Tibial artery (tissue), 4 donors: ENCODE data around the gene GPR32.

ENCODE experiments used
- DNase-seq, 2 donors: peaks; one replicate each; pipeline ENCODE4 v3.0.0-alpha.2; 2019
- H3K27ac ChIP-seq, 2 donors: fragments of 200-600 bp; sonication (generic) in 1 of 2; 1 replicate in 1 of 2; 2 replicates in 1 of 2; pipeline ENCODE4 v1.5.1; 2018 to 2019; ENCODE audit warnings: mild to moderate bottlenecking in 1 of 2
- H3K27me3 ChIP-seq, 2 donors: fragments of 200-600 bp; sonication (generic) in 1 of 2; one replicate each; pipeline versions ENCODE4 v1.5.1 to v1.6.0; 2016 to 2019
- H3K36me3 ChIP-seq, 3 donors: fragments of 200-600 bp; sonication (generic) in 2 of 3; one replicate each; pipeline ENCODE4 v1.5.1; 2016 to 2019; ENCODE audit warnings: mild to moderate bottlenecking in 2 of 3
- H3K4me1 ChIP-seq, 4 donors: fragments of 200-600 bp; sonication (generic) in 2 of 4; 1 replicate in 3 of 4; 2 replicates in 1 of 4; pipeline ENCODE4 v1.5.1; 2016 to 2019
- H3K4me3 ChIP-seq, 2 donors: fragments of 200-600 bp; sonication (generic) in 1 of 2; 1 replicate in 1 of 2; 2 replicates in 1 of 2; pipeline ENCODE4 v1.5.1; 2018 to 2019; ENCODE audit warnings: mild to moderate bottlenecking in 2 of 2
- H3K9me3 ChIP-seq, 3 donors: fragments of 200-600 bp; sonication (generic) in 1 of 3; one replicate each; pipeline ENCODE4 v1.5.1; 2016 to 2019
- CTCF ChIP-seq, 2 experiments: fragments of 200-600 bp in 1 of 2; fragments of 450-650 bp in 1 of 2; IDR thresholded peaks; one replicate each; pipeline ENCODE4 v1.5.1; 2017 to 2019; ENCODE audit warnings: antibody characterized with exemption in 2 of 2, mild to moderate bottlenecking in 1 of 2, moderate library complexity in 1 of 2
- intact Hi-C: fragments of 100-400 bp; cut with DNase I; formaldehyde crosslinking; loops from one replicate; pipeline ENCODE4 v1.15.0; 2023; ENCODE audit warnings: low total_unique reads

GPR32 gene

DNA sequence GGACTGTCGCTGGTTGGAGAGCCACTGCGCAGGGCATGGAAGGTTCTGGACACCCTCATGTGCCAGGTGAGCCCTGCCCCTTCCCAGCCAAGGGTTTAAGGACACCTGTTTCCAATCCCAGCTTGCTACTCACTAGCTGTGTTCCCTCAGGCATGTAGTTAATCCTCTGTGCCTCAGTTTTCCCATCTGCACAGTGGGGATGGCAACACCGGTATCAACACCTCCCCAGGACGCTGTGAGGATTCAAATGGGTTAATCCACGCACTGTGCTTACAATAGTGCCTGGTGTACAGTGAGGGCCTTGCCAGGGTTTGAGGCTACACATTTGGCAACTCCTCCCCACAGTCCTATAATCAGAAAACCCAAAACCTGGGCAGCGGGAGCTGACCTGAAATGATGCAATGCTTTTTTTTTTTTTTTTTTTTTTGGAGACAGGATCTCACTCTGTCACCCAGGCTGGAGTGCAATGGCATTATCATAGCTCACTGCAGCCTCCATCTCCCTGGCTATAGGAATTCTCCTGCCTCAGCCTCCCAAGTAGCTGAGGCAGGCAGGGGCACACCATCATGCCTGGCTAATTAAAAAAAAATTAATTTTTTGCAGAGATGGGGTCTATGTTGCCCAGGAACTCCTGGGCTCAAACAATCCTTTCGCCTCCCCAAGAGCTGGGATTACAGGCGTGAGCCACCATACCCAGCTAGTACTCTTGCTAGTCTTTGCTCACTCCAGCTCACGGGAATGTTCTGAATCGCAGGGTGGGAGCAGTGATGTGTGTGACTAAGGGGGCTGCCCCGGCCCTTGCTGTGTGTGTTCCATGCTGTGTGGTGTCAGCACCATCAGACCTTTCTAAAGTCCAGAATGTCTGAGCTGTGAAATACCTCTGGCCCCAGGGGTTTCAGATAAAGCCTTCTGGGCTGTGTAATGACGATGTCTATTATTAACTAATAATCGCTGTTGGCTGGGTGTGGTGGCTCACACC, 22.3 kb downstream of the GPR32 start:
- intact Hi-C loops, result no loop called here
- H3K4me1 ChIP-seq, result peaks cover 0 to 6% (median 0%) of the 10 kb centered on the region in 4 donors
- H3K36me3 ChIP-seq, result peaks cover 8 to 24% (median 10%) of the 10 kb centered on the region in 3 donors
- no peaks in the 10 kb centered on the region for H3K9me3 ChIP-seq
- no peak overlapping the region for H3K4me3 ChIP-seq
- H3K27ac ChIP-seq, result no peak overlapping the region
- TF ChIP-seq CTCF (IDR thresholded peaks at IDR 0.05), result no peak
- no peak for DNase-seq
- peaks cover 0 to 15% of the 10 kb centered on the region in 2 donors for H3K27me3 ChIP-seq

DNA sequence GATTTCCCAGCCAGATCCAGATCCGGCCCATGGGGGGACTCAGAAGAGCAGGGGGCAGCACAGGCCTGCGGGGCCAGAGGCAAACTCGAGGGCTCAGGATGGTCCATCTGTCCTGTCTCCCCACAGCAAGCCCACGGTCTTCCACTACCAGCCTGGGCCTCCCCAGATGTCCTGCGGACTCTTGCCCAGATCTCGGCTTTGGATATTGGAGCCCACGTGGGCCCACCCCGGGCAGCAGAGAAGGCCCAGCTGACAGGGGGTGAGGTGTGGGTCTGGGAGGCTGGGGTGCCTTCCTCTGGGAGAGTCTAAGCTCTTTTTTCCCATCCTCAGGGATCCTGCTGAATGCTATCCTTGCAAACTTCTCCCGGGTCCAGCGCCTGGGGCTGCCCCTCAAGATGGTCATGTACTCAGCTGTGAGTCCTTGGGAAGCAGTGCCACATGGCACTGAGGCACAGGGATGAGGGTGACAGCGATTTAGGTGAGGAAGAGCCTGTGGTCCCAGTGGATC, 23.3 kb downstream of the GPR32 start:
- Histone ChIP-seq H3K4me1 (peaks cover 0 to 6% (median 0%) of the 10 kb centered on the region in 4 donors), H3K4me3 (no peak overlapping the region), H3K27me3 (peaks cover 0 to 15% of the 10 kb centered on the region in 2 donors), H3K9me3 (no peaks in the 10 kb centered on the region), H3K36me3 (peaks cover 16 to 35% (median 20%) of the 10 kb centered on the region in 3 donors), H3K27ac (no peak overlapping the region)
- TF ChIP-seq CTCF (IDR thresholded peaks at IDR 0.05), result no peak
- DNase-seq, result no peak
- intact Hi-C loops, result no loop called here

- H3K27ac ChIP-seq, result no peak overlapping the region
- peaks cover 17 to 42% (median 26%) of the 10 kb centered on the region in 3 donors for H3K36me3 ChIP-seq
- peaks cover 0 to 15% of the 10 kb centered on the region in 2 donors for H3K27me3 ChIP-seq
- no peak for DNase-seq
- intact Hi-C loops, result no loop called here
- no peaks in the 10 kb centered on the region for H3K9me3 ChIP-seq
- no peak overlapping the region for H3K4me3 ChIP-seq
- TF ChIP-seq CTCF (IDR thresholded peaks at IDR 0.05), result no peak
- H3K4me1 ChIP-seq, result peaks cover 0 to 6% (median 0%) of the 10 kb centered on the region in 4 donors
Measured at GRCh38 chr19:50794074-50794875, 24.0 kb downstream of the GPR32 start.

- H3K9me3 ChIP-seq, result no peaks in the 10 kb centered on the region
- H3K27me3 ChIP-seq, result peaks cover 0 to 15% of the 10 kb centered on the region in 2 donors
- H3K36me3 ChIP-seq, result peaks cover 17 to 49% (median 34%) of the 10 kb centered on the region in 3 donors
- no peak overlapping the region for H3K4me3 ChIP-seq
- no peak for TF ChIP-seq CTCF (IDR thresholded peaks at IDR 0.05)
- intact Hi-C loops, result no loop called here
- no peak for DNase-seq
- H3K27ac ChIP-seq, result no peak overlapping the region
- H3K4me1 ChIP-seq, result peaks cover 0 to 6% (median 0%) of the 10 kb centered on the region in 4 donors
Measured at GRCh38 chr19:50794876-50795663, 24.8 kb downstream of the GPR32 start.

DNA sequence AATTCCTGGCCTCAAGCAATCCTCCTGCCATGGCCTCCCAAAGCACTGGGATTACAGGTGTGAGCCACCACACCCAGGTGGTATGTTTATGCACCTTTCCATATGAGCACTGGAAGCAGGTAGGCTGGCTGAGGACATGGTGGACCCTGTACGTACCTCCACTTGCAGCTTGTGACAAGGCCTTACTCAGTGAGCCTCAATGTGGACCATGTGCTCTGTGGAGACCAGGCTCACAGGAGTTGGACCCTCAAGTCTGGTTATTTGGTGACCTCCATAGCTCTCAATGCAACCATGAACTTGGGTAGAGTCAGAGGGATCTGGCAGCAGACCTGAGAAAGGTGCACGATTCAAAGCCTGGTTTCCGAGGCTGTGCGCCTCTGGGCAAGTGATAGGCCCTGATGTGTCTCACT, 25.4 kb downstream of the GPR32 start:
- Histone ChIP-seq H3K36me3 (peaks cover 17 to 53% (median 35%) of the 10 kb centered on the region in 3 donors), H3K27me3 (peaks cover 0 to 9% of the 10 kb centered on the region in 2 donors), H3K4me3 (no peak overlapping the region), H3K27ac (no peak overlapping the region), H3K9me3 (no peaks in the 10 kb centered on the region), H3K4me1 (peaks cover 0 to 6% (median 0%) of the 10 kb centered on the region in 4 donors)
- TF ChIP-seq CTCF (IDR thresholded peaks at IDR 0.05), result no peak
- intact Hi-C loops, result no loop called here
- no peak for DNase-seq
